Keratinocyte (primary cell): Measurements from ENCODE around the gene TBK1. TPM values are rescaled to one million over a fixed set of nuclear protein-coding genes. Genes with fewer than 3 reads are reported as not detected.

Experiments used
- DNase-seq: peaks from one replicate; pipeline ENCODE4 v3.0.0-alpha.2; 2011; ENCODE audit warnings: low read depth, missing footprints, low spot score
- FAIRE-seq: peaks from 2 replicates; lab custom pipeline; 2011; peaks lifted over from hg19 to GRCh38; lab: Jason Lieb, UNC
- H2AFZ ChIP-seq: 2 replicates; pipeline ENCODE4 v1.6.0; 2012; ENCODE audit warnings: low read length, control low read depth, inconsistent platforms; ENCODE audit not compliant: control insufficient read depth
- H3K27ac ChIP-seq: 2 replicates; pipeline ENCODE4 v1.5.1; 2011; ENCODE audit warnings: low read length; ENCODE audit not compliant: control insufficient read depth, insufficient read depth
- H3K27me3 ChIP-seq: 3 replicates; pipeline ENCODE4 v1.6.0; 2011; ENCODE audit warnings: low read length; ENCODE audit not compliant: control insufficient read depth, insufficient read depth; ENCODE audit errors: extremely low read depth
- H3K36me3 ChIP-seq, 2 experiments: 2 replicates in 1 of 2; 3 replicates in 1 of 2; pipeline ENCODE4 v1.5.1; 2011; ENCODE audit warnings: low read length in 2 of 2, mild to moderate bottlenecking in 1 of 2; ENCODE audit not compliant: control insufficient read depth in 2 of 2, insufficient read depth in 2 of 2; ENCODE audit errors: extremely low read depth in 1 of 2
- H3K4me1 ChIP-seq: 3 replicates; pipeline ENCODE4 v1.5.1; 2011; ENCODE audit warnings: low read length; ENCODE audit not compliant: control insufficient read depth, insufficient read depth; ENCODE audit errors: extremely low read depth
- H3K4me2 ChIP-seq: 3 replicates; pipeline ENCODE4 v1.6.0; 2011; ENCODE audit warnings: low read depth, low read length; ENCODE audit not compliant: control insufficient read depth, insufficient read depth; ENCODE audit errors: extremely low read depth
- H3K4me3 ChIP-seq, 3 experiments: fragments of 200-600 bp in 1 of 3; sonication (generic) in 1 of 3; 2 replicates in 2 of 3; 3 replicates in 1 of 3; pipeline ENCODE4 v1.5.1; 2011 to 2016; ENCODE audit warnings: low read length in 3 of 3, mild to moderate bottlenecking in 3 of 3, control low read depth in 2 of 3, inconsistent platforms in 1 of 3, low read depth in 1 of 3, mixed read lengths in 1 of 3, mixed run types in 1 of 3, moderate library complexity in 1 of 3; ENCODE audit not compliant: control insufficient read depth in 2 of 3, insufficient read depth in 2 of 3; ENCODE audit errors: extremely low read depth in 1 of 3
- H3K79me2 ChIP-seq: 2 replicates; pipeline ENCODE4 v1.6.0; 2012; ENCODE audit warnings: low read length; ENCODE audit not compliant: control insufficient read depth, insufficient read depth
- H3K9ac ChIP-seq: 3 replicates; pipeline ENCODE4 v1.6.0; 2011; ENCODE audit warnings: low read length; ENCODE audit not compliant: control insufficient read depth, insufficient read depth; ENCODE audit errors: extremely low read depth
- H3K9me1 ChIP-seq: 3 replicates; pipeline ENCODE4 v1.6.0; 2011; ENCODE audit warnings: low read length; ENCODE audit not compliant: control insufficient read depth, insufficient read depth; ENCODE audit errors: extremely low read depth
- H3K9me3 ChIP-seq: 2 replicates; pipeline ENCODE4 v1.5.1; 2012; ENCODE audit warnings: low read depth, low read length; ENCODE audit not compliant: control insufficient read depth
- H4K20me1 ChIP-seq: 3 replicates; pipeline ENCODE4 v1.6.0; 2011; ENCODE audit warnings: low read length; ENCODE audit not compliant: control insufficient read depth, insufficient read depth; ENCODE audit errors: extremely low read depth
- EZH2 ChIP-seq: IDR thresholded peaks from one replicate; pipeline ENCODE4 v1.6.1; 2012; ENCODE audit warnings: inconsistent platforms, mild to moderate bottlenecking, low read length, moderate library complexity
- dilution Hi-C: fragments of 300-500 bp; cut with MboI; formaldehyde crosslinking; loops from one replicate; pipeline ENCODE4 v1.7.0; 2020; ENCODE audit warnings: low sequenced_read_pairs; ENCODE audit not compliant: extremely low pct_ligation_motif_present
- polyA plus RNA-seq, 5 experiments: library from polyadenylated mRNA; depleted of rRNA in 3 of 5; stranded (reverse) in 3 of 5; stranded (forward) in 1 of 5; unstranded in 1 of 5; fragments of >200 nt; gene quantifications; 1 replicate in 1 of 5; 2 replicates in 3 of 5; 3 replicates in 1 of 5; pipeline versions ENCODE4 v1.2.1 to v1.2.3, GENCODE V29; 2011 to 2012; ENCODE audit warnings: missing spikeins in 2 of 5, low read depth in 1 of 5, low replicate concordance in 1 of 5
- TF ChIP-seq, protein P1 (sequence below), 3 experiments: IDR thresholded peaks in 1 of 3; conservative IDR thresholded peaks in 1 of 3; optimal IDR thresholded peaks in 1 of 3; 2 replicates in 2 of 3; 3 replicates in 1 of 3; pipeline versions ENCODE3 to v1.5.1; 2011; ENCODE audit warnings: low read length in 3 of 3, mild to moderate bottlenecking in 3 of 3, moderate library complexity in 2 of 3, control low read depth in 1 of 3, inconsistent platforms in 1 of 3; ENCODE audit not compliant: insufficient read depth in 2 of 3; ENCODE audit errors: extremely low read depth in 1 of 3

The TBK1 gene
- polyA plus RNA-seq, 1 donor (not counting 4 experiments of a cell fraction or from before 2014, with no cell fraction given), result 19.1 TPM

DNA sequence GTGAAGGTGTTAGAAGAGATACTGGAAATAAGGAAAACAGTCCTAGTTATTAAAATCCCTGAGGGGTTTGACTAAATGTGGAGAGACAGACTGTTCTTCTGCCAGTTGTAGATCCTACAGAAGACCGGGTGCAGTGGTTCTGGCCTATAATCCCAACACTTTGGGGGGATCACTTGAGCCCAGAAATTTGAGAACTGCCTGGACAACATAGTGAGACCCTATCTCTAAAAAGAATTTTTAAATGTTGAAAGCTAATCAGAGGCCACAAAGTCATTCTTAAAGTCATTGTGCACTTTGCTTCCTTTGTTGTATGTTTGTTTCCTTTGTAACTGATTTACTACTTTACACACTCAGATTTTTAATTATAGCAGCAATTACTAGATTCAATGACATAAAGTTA is 97.2 kb downstream of the TBK1 start:
- TF ChIP-seq EZH2, result no peak
- TF ChIP-seq, protein P1, sequence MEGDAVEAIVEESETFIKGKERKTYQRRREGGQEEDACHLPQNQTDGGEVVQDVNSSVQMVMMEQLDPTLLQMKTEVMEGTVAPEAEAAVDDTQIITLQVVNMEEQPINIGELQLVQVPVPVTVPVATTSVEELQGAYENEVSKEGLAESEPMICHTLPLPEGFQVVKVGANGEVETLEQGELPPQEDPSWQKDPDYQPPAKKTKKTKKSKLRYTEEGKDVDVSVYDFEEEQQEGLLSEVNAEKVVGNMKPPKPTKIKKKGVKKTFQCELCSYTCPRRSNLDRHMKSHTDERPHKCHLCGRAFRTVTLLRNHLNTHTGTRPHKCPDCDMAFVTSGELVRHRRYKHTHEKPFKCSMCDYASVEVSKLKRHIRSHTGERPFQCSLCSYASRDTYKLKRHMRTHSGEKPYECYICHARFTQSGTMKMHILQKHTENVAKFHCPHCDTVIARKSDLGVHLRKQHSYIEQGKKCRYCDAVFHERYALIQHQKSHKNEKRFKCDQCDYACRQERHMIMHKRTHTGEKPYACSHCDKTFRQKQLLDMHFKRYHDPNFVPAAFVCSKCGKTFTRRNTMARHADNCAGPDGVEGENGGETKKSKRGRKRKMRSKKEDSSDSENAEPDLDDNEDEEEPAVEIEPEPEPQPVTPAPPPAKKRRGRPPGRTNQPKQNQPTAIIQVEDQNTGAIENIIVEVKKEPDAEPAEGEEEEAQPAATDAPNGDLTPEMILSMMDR (optimal IDR thresholded peaks at IDR 0.05 in 1 of 3, IDR thresholded peaks at IDR 0.05 in 1 of 3, conservative IDR thresholded peaks at IDR 0.05 in 1 of 3; ENCODE audit: extremely low read depth in 1 of 3, insufficient read depth in 2 of 3, low read length in 3 of 3), result no peak
- DNase-seq (no peak), FAIRE-seq (no peak)
- Histone ChIP-seq H3K9me1 (no peaks in the 10 kb centered on the region), H3K9me3 (no peaks in the 10 kb centered on the region), H3K36me3 (no peaks in the 10 kb centered on the region), H3K4me3 (no peak overlapping the region), H3K79me2 (no peaks in the 10 kb centered on the region), H3K27me3 (no peaks in the 10 kb centered on the region), H3K9ac (no peak overlapping the region), H3K27ac (no peak overlapping the region), H4K20me1 (no peaks in the 10 kb centered on the region), H3K4me2 (no peak overlapping the region), H3K4me1 (no peaks in the 10 kb centered on the region), H2AFZ (no peak overlapping the region)
- dilution Hi-C loops, result loop anchor here (25.0 kb wide), 1 partner anchor 138 kb away; no protein-coding TSS in a partner anchor

DNA sequence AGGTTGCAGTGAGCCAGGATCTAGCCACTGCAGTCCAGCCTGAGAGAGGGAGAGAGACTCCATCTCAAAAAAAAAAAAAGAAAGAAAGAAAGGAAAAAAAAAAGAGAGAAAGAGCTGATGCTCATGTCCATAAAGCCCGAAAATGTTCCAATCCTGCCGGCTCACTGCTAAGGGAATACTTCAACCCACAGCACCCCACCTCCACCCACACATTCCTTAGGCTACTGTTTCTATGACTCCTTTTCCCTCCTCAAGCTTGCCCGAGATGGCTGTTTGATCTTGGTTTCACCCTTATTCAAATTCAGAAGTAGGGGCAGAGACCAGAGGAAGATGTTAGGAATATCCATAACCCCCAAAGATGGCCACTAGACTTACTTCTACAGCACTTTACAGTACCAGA is 98.8 kb downstream of the TBK1 start:
- Histone ChIP-seq H3K27me3 (no peaks in the 10 kb centered on the region), H4K20me1 (no peaks in the 10 kb centered on the region), H3K9ac (no peak overlapping the region), H3K9me1 (no peaks in the 10 kb centered on the region), H3K4me2 (no peak overlapping the region), H2AFZ (no peak overlapping the region), H3K36me3 (no peaks in the 10 kb centered on the region), H3K27ac (no peak overlapping the region), H3K4me1 (no peaks in the 10 kb centered on the region), H3K4me3 (no peak overlapping the region), H3K79me2 (no peaks in the 10 kb centered on the region), H3K9me3 (no peaks in the 10 kb centered on the region)
- dilution Hi-C loops, result no loop called here
- TF ChIP-seq, protein P1 (optimal IDR thresholded peaks at IDR 0.05 in 1 of 3, IDR thresholded peaks at IDR 0.05 in 1 of 3, conservative IDR thresholded peaks at IDR 0.05 in 1 of 3; ENCODE audit: extremely low read depth in 1 of 3, insufficient read depth in 2 of 3, low read length in 3 of 3), result no peak
- TF ChIP-seq EZH2, result no peak
- DNase-seq (no peak), FAIRE-seq (no peak)
